ENCODE results near the gene PMEL. TPM values are rescaled to one million over a fixed set of nuclear protein-coding genes. Genes with fewer than 3 reads are reported as not detected.

PMEL gene
- total and polyA plus RNA-seq, 9 of the 15 experiments (the other 6 are each of a cell fraction or from before 2014, with no cell fraction given), result 0.36 to 2.0 (median 0.98) TPM

- TF ChIP-seq ZNF766 (CRISPR knock-in tag; conservative IDR thresholded peaks at IDR 0.05), result 0 out of 2 replicates have a peak, but pooled peaks have one; percentile 36
- no peak for TF ChIP-seq GTF3C2 (IDR thresholded peaks at IDR 0.05; ENCODE audit: borderline replicate concordance, extremely low read depth, insufficient read length)
- TF ChIP-seq HDGF (IDR thresholded peaks at IDR 0.05), result peak; percentile 100
- peak; percentile 93 for TF ChIP-seq NKRF (IDR thresholded peaks at IDR 0.05; ENCODE audit: borderline replicate concordance)
- TF ChIP-seq ILF3 (IDR thresholded peaks at IDR 0.05; ENCODE audit: borderline replicate concordance), result no peak
- TF ChIP-seq NR2F6 (CRISPR knock-in tag; IDR thresholded peaks at IDR 0.05), result no peak
- TF ChIP-seq POLR2AphosphoS2 (IDR thresholded peaks at IDR 0.05; ENCODE audit: low read length), result no peak
- TF ChIP-seq TAL1 (IDR thresholded peaks at IDR 0.05), result 0 out of 2 replicates have a peak, but pooled peaks have one; percentile 9
- TF ChIP-seq DEAF1 (CRISPR knock-in tag; IDR thresholded peaks at IDR 0.05), result 0 out of 2 replicates have a peak, but pooled peaks have one; percentile 6
- TF ChIP-seq HMBOX1 (IDR thresholded peaks at IDR 0.05), result no peak
- TF ChIP-seq ZKSCAN3 (CRISPR knock-in tag; IDR thresholded peaks at IDR 0.05), result no peak
- TF ChIP-seq SIN3A (IDR thresholded peaks at IDR 0.05; ENCODE audit: borderline replicate concordance in 2 of 2, control insufficient read depth in 1 of 2, low read depth in 2 of 2, low read length in 2 of 2), result peak in 1 of 2 experiments; percentile 47; a peak in 1 of 4 replicates
- TF ChIP-seq RREB1 (CRISPR knock-in tag; IDR thresholded peaks at IDR 0.05), result no peak
Observed at GRCh38 chr12:55972911-55973598, 7.2 kb upstream of the PMEL start (continued).
